Right lung (tissue), 10 donors: ENCODE measurements around the gene TRMT44. TPM values are rescaled to one million over a fixed set of nuclear protein-coding genes. Genes with fewer than 3 reads are reported as not detected.

Source experiments
- DNase-seq, 2 donors: peaks; one replicate each; pipeline ENCODE4 v3.0.0-alpha.2; 2013
- long read RNA-seq, 8 donors: transcript quantifications; one replicate each; lab custom pipeline, GENCODE V29; 2026
- polyA plus RNA-seq, 5 donors: library from polyadenylated mRNA; unstranded; fragments of 120-200 nt; gene quantifications; one replicate each; pipeline versions ENCODE4 v1.2.1 to v1.2.3, GENCODE V29; 2013; ENCODE audit warnings: inconsistent platforms in 1 of 5, low replicate concordance in 1 of 5; ENCODE audit not compliant: insufficient read length in 5 of 5, insufficient read depth in 1 of 5

The TRMT44 gene
- 10 to 100 TPM; 17.0 to 19.1 (median 18.3) TPM for polyA plus RNA-seq
- long read RNA-seq, donor 1, partial matches to known transcripts = 0 of 2 reads
- long read RNA-seq, donor 1, other reads (novel, unspliced or antisense) = 0 of 2 reads
- long read RNA-seq, donor 2, partial matches to known transcripts = 0 of 1 reads
- long read RNA-seq, donor 2, other reads (novel, unspliced or antisense) = 0 of 1 reads
- long read RNA-seq, donor 3, partial matches to known transcripts = 0 of 1 reads
- long read RNA-seq, donor 3, other reads (novel, unspliced or antisense) = 0 of 1 reads
- long read RNA-seq, donor 4, partial matches to known transcripts = 0 of 1 reads
- long read RNA-seq, donor 4, other reads (novel, unspliced or antisense) = 0 of 1 reads
- long read RNA-seq, donor 5, partial matches to known transcripts = 0 of 1 reads
- long read RNA-seq, donor 5, other reads (novel, unspliced or antisense) = 0 of 1 reads
- long read RNA-seq, donor 6 = 0 reads
- long read RNA-seq, donor 7, partial matches to known transcripts = 0 of 1 reads
- long read RNA-seq, donor 7, other reads (novel, unspliced or antisense) = 0 of 1 reads
- long read RNA-seq, donor 8, partial matches to known transcripts = 0 of 1 reads
- long read RNA-seq, donor 8, other reads (novel, unspliced or antisense) = 0 of 1 reads

DNA sequence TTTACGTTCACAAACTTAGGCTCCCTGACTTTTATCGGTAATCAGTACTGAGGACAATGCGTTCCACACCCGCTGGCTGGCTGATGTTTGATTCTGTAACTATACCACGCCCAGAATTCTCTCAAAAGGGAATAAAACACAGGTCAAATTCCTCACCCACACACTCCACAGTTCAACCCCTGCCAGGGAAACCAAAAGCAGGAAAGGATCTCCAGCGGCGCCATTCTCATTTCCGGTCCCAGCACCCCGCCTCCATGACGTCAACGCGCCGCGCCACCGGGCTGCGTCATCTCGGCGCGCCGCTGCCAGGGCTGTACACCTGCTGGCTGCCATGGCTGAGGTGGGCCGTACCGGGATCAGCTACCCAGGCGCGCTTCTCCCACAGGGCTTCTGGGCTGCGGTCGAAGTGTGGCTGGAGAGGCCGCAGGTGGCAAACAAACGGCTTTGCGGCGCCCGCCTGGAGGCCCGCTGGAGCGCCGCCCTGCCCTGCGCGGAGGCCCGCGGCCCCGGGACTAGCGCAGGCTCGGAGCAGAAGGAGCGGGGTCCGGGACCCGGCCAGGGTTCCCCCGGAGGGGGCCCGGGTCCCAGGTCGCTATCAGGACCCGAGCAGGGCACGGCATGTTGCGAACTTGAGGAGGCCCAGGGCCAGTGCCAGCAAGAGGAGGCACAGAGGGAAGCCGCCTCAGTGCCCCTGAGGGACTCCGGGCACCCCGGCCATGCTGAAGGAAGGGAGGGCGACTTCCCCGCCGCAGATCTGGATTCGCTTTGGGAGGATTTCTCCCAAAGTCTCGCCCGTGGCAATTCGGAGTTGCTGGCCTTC is at the start of gene TRMT44, which contains the start of gene ACOX3:
TSS of gene TRMT44 (plus strand) at position 286 of the 820 bp plus-strand sequence. CDS start at position 332, 46 bp downstream.
TSS of gene ACOX3 (minus strand) at position 232 of the 820 bp plus-strand sequence. CDS start 24,202 bp downstream, outside the sequence.
- DNase-seq = peak; percentile 92 to 93

- no peak for DNase-seq
Observed at GRCh38 chr4:8391071-8391470, 49.5 kb upstream of the TRMT44 start.

- peak; percentile 39 to 52 for DNase-seq
Observed at GRCh38 chr4:8391972-8392371, 48.6 kb upstream of the TRMT44 start.

GRCh38 chr4:8392591-8393190 is 47.9 kb upstream of the TRMT44 start:
- no peak for DNase-seq

- no peak for DNase-seq
Observed at GRCh38 chr4:8393593-8394038, 47.0 kb upstream of the TRMT44 start.

GRCh38 chr4:8394061-8394519 is 46.5 kb upstream of the TRMT44 start:
- DNase-seq = no peak

- DNase-seq = no peak
Observed at GRCh38 chr4:8394806-8395205, 45.8 kb upstream of the TRMT44 start.

DNA sequence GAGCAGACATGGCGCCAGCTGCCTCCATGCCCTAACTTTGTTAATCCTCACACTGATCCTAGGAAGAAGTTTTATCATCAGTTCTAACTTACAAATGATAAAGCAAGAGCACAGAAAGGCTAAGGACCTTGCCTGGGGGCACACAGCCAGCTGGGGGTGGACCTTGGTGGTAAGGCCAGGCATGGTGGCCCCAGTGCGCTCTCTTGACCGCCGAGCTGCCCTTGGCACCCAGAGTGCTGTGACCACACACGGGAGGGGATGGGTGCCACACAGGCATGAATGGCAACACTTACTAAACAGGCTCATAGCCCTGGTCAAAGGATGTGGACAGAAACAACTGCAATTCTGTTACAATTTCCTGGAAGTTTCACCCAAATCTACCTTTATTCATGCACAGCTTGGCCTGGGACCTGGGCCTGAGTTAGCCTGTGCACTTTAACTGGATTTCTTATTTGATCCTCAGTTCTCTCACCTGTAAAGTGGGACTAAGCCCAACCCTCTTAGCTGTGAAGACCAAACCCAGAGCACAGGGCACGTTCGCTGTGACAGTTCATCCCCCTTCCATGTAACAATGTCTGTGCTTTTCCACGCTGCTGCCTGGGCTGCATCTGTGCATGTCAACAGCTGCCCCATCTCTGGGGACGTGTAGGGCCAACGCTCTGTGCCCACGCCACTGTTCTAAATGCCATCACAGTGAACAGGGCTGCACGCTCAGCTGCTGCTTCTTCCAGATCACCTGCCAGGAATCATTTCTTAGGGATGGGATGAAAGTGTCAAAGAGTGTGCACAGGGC is 44.9 kb upstream of the TRMT44 start:
- DNase-seq = no peak

- DNase-seq = no peak
Observed at GRCh38 chr4:8396762-8397406, 43.7 kb upstream of the TRMT44 start.

- no peak for DNase-seq
Observed at GRCh38 chr4:8398347-8398746, 42.2 kb upstream of the TRMT44 start.

DNA sequence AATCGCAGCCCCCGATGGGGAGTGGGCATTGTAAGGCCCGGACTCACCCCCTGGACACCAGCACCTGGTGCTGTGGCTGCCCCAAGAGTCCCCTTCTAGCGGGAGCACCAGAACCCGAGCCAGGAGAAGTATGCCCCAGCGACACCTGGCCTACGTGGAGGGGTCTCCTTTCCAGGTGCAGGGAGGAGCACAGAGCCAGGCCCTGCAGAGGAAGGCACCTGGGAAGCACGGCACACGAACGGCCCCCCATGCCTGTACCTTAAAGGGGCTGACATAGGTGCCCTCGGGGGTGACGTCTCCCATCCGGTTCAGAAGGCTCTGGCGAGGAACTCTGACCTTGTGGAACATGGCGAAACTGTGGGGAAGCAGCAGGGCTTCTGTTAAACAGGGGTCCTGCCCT is 41.3 kb upstream of the TRMT44 start:
- no peak for DNase-seq

- no peak for DNase-seq
Observed at GRCh38 chr4:8400632-8401325, 39.8 kb upstream of the TRMT44 start.

DNA sequence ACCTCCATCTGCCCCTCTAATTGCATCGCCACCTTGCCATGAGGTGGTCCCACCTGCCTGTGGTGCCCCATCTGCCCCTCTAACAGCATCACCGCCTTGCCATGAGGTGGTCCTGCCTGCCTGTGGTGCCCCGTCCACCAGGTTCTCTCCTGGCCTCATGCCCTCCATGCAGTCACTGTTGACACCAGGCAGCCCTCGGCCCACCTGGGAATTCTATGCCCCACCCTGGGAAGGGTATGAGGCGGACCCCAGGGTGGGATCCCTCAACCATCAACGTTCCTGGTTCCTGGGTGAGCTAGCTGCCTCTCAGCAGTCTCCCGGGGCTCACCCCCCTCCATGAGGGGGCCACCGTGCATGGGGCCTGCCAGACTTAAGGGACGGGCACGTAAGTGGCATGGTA is 38.9 kb upstream of the TRMT44 start:
- no peak for DNase-seq

- no peak for DNase-seq
Observed at GRCh38 chr4:8402181-8402597, 38.4 kb upstream of the TRMT44 start.

DNA sequence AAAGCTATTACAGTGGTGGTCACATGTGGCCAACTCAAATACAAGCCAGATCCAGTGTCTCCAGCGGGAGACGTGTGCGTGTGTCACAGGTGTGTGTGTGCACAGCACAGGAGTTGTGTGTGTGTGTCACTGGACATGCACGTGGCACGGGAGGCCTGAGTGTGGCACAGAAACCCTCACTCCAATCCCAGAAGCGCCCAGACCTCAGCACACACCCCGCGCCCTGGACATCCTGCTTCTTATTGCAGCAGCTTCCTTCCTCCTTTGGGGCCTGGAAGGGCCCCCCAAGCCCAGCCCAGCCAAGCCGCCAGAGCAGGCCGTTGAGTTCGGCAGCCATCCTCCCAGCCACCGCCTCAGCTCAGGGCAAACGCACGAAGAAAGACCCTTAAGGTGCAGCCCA is 37.9 kb upstream of the TRMT44 start:
- DNase-seq = no peak

GRCh38 chr4:8403173-8403753 is 37.3 kb upstream of the TRMT44 start:
- DNase-seq = peak; percentile 49 to 68

DNA sequence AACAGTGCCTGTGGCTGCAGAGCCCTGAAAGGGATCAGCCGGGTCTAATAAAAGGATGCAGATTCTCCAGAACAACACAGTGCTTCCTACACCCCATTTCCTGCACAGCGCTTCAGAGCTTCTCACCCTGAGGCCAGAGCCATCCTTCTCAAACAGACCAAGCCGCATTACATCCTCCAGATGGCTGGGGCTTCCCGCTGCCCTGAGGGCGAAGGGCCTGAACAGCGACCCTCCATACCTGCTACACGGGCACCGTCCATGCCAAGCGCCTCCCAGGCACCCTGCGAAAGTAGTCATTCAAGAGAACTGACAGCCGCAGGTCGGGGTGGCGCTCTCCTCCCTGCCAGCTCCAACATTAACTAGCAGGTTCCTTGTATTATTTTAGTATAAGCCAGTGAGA is 36.6 kb upstream of the TRMT44 start:
- no peak for DNase-seq

GRCh38 chr4:8404791-8405515 is 35.6 kb upstream of the TRMT44 start:
- no peak for DNase-seq
